Nephron (organoid): ENCODE data around the gene FSD1L.

Experiments used
- H3K27ac Mint-ChIP-seq, 3 experiments: 2 replicates each; pipeline ENCODE4 v1.8.0; 2020; ENCODE audit warnings: mixed read lengths in 3 of 3, mild to moderate bottlenecking in 2 of 3, moderate library complexity in 1 of 3
- H3K27me3 Mint-ChIP-seq: 2 replicates; pipeline ENCODE4 v1.8.0; 2021; ENCODE audit warnings: low read depth, mild to moderate bottlenecking, moderate library complexity, mixed read lengths
- H3K36me3 Mint-ChIP-seq: 2 replicates; pipeline ENCODE4 v1.8.0; 2020; ENCODE audit warnings: low read depth, mixed read lengths
- H3K4me1 Mint-ChIP-seq: 2 replicates; pipeline ENCODE4 v1.8.0; 2020; ENCODE audit warnings: mixed read lengths
- H3K4me3 Mint-ChIP-seq, 3 experiments: 2 replicates each; pipeline ENCODE4 v1.8.0; 2020; ENCODE audit warnings: mild to moderate bottlenecking in 3 of 3, mixed read lengths in 3 of 3, moderate library complexity in 2 of 3
- H3K9me3 Mint-ChIP-seq: 2 replicates; pipeline ENCODE4 v1.8.0; 2020; ENCODE audit warnings: mixed read lengths
- CTCF ChIP-seq, 3 experiments: fragments of 200-600 bp; sonication (generic); IDR thresholded peaks; one replicate each; pipeline ENCODE4 v1.5.0; 2021; ENCODE audit warnings: antibody characterized with exemption in 3 of 3; ENCODE audit not compliant: unreplicated experiment in 3 of 3

The FSD1L gene

GRCh38 chr9:105457560-105458294 is 9.9 kb downstream of the FSD1L start:
- Mint-ChIP-seq H3K27ac (no peak overlapping the region), H3K27me3 (no peaks in the 10 kb centered on the region)

GRCh38 chr9:105458404-105458803 is 10.6 kb downstream of the FSD1L start:
- Mint-ChIP-seq H3K36me3 (peaks cover 14% of the 10 kb centered on the region), H3K27ac (no peak overlapping the region), H3K27me3 (no peaks in the 10 kb centered on the region), H3K9me3 (no peaks in the 10 kb centered on the region), H3K4me3 (no peak overlapping the region), H3K4me1 (peaks cover 40% of the 10 kb centered on the region)
- TF ChIP-seq CTCF (IDR thresholded peaks at IDR 0.05; ENCODE audit: unreplicated experiment in 3 of 3), result no peak

More at GRCh38 chr9:105457560-105458294, 9.9 kb downstream of the FSD1L start:
- peaks cover 14% of the 10 kb centered on the region for H3K36me3 Mint-ChIP-seq
- H3K4me3 Mint-ChIP-seq, result no peak overlapping the region
- no peaks in the 10 kb centered on the region for H3K9me3 Mint-ChIP-seq
- TF ChIP-seq CTCF (IDR thresholded peaks at IDR 0.05; ENCODE audit: unreplicated experiment in 3 of 3), result no peak
- peaks cover 41% of the 10 kb centered on the region for H3K4me1 Mint-ChIP-seq

DNA sequence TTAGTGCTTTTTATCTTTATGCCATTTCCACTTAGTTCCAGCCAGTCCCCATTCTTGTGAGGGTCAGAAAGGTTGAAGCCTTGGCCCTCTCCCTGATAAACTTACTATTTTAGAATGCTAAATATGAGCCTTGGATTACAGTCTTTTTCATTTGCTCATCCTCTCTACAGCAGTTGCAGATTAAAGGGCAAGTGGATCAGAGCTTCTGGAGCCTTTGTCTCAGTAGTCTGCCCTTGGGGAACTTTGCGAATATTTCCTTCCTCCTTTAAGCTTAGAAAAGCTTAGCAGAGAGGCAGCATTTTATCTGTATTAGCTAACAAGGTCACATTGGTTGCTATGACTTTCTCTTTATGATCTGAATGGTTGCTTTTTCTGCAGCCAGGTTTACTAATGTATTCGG is 11.5 kb downstream of the FSD1L start:
- peak overlapping the region in 1 of 3 experiments; percentile 47 for H3K27ac Mint-ChIP-seq
- TF ChIP-seq CTCF (IDR thresholded peaks at IDR 0.05; ENCODE audit: unreplicated experiment in 3 of 3), result no peak
- H3K36me3 Mint-ChIP-seq, result peaks cover 20% of the 10 kb centered on the region
- no peaks in the 10 kb centered on the region for H3K9me3 Mint-ChIP-seq
- no peaks in the 10 kb centered on the region for H3K27me3 Mint-ChIP-seq
- peaks cover 40% of the 10 kb centered on the region for H3K4me1 Mint-ChIP-seq
- no peak overlapping the region for H3K4me3 Mint-ChIP-seq

- Mint-ChIP-seq H3K36me3 (peaks cover 75% of the 10 kb centered on the region), H3K4me3 (no peak overlapping the region), H3K4me1 (no peaks in the 10 kb centered on the region), H3K27ac (no peak overlapping the region), H3K9me3 (peaks cover 12% of the 10 kb centered on the region), H3K27me3 (no peaks in the 10 kb centered on the region)
- no peak for TF ChIP-seq CTCF (IDR thresholded peaks at IDR 0.05; ENCODE audit: unreplicated experiment in 3 of 3)
These were observed 19.1 kb downstream of the FSD1L start for GRCh38 chr9:105466898-105467455.

- no peaks in the 10 kb centered on the region for H3K27me3 Mint-ChIP-seq
- H3K4me1 Mint-ChIP-seq, result no peaks in the 10 kb centered on the region
- H3K27ac Mint-ChIP-seq, result no peak overlapping the region
- no peak overlapping the region for H3K4me3 Mint-ChIP-seq
- peaks cover 73% of the 10 kb centered on the region for H3K36me3 Mint-ChIP-seq
- TF ChIP-seq CTCF (IDR thresholded peaks at IDR 0.05; ENCODE audit: unreplicated experiment in 3 of 3), result no peak
- peaks cover 12% of the 10 kb centered on the region for H3K9me3 Mint-ChIP-seq
These were observed 21.0 kb downstream of the FSD1L start for GRCh38 chr9:105468875-105469274.

DNA sequence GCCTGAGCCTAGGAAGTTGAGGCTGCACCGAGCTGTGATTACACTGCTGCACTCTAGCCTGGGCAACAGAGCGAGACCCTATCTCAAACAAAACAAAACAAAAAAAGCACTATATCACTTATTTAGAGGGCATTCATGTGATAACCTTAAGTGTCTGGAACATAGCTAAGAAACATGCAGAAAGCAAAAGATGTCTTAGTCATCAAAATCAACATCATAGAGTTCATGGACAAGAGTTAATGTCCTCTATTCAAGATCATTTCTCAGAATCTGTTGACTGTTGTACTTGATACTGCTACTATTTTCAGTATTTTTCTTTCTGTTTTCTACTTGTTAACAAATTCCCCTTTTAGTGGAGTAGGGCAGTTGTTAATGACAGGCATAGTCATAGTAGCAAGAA is 25.4 kb downstream of the FSD1L start:
- Mint-ChIP-seq H3K9me3 (peaks cover 12% of the 10 kb centered on the region), H3K4me3 (no peak overlapping the region), H3K36me3 (peaks cover 31% of the 10 kb centered on the region), H3K27ac (no peak overlapping the region), H3K27me3 (no peaks in the 10 kb centered on the region), H3K4me1 (peaks cover 12% of the 10 kb centered on the region)
- TF ChIP-seq CTCF (IDR thresholded peaks at IDR 0.05; ENCODE audit: unreplicated experiment in 3 of 3), result no peak
